ENCODE results near the gene RBM24.
"Not testable (repeated sequence)": the region's sequence is repeated elsewhere in the genome, so short reads cannot be mapped to it uniquely, and the experiment has no call there.

RBM24 gene

GRCh38 chr6:17292600-17293133 is 11.5 kb downstream of the RBM24 start:
- DNase-seq: no peak

- no peak for DNase-seq
Measured at GRCh38 chr6:17293395-17293794, 12.2 kb downstream of the RBM24 start.

GRCh38 chr6:17297271-17298080 is 16.3 kb downstream of the RBM24 start:
- DNase-seq: no peak

GRCh38 chr6:17298257-17298656 is 17.1 kb downstream of the RBM24 start:
- no peak for DNase-seq

GRCh38 chr6:17299222-17299621 is 18.1 kb downstream of the RBM24 start:
- DNase-seq: no peak

GRCh38 chr6:17299750-17300149 is 18.6 kb downstream of the RBM24 start:
- no peak for DNase-seq

- DNase-seq: no peak
Measured at GRCh38 chr6:17300637-17301036, 19.5 kb downstream of the RBM24 start.

GRCh38 chr6:17303444-17303843 is 22.3 kb downstream of the RBM24 start:
- DNase-seq: no peak

GRCh38 chr6:17305219-17306001 is 24.2 kb downstream of the RBM24 start:
- DNase-seq: no peak

GRCh38 chr6:17311595-17312311 is 30.6 kb downstream of the RBM24 start:
- DNase-seq: no peak

GRCh38 chr6:17313238-17313637 is 32.1 kb downstream of the RBM24 start:
- DNase-seq: not testable (repeated sequence)

- no peak for DNase-seq
Measured at GRCh38 chr6:17313971-17314370, 32.8 kb downstream of the RBM24 start.

GRCh38 chr6:17315262-17315661 is 34.1 kb downstream of the RBM24 start:
- DNase-seq: no peak

GRCh38 chr6:17318435-17319165 is 37.4 kb downstream of the RBM24 start:
- DNase-seq: no peak

- not testable (repeated sequence) for DNase-seq
Measured at GRCh38 chr6:17320266-17320665, 39.1 kb downstream of the RBM24 start.

- no peak for DNase-seq
Measured at GRCh38 chr6:17331238-17331637, 50.1 kb downstream of the RBM24 start.

- no peak for DNase-seq
Measured at GRCh38 chr6:17334265-17334664, 53.1 kb downstream of the RBM24 start.

- DNase-seq: no peak
Measured at GRCh38 chr6:17336425-17336824, 55.3 kb downstream of the RBM24 start.

GRCh38 chr6:17339308-17339670 is 58.1 kb downstream of the RBM24 start:
- no peak for DNase-seq

GRCh38 chr6:17341117-17341805 is 60.1 kb downstream of the RBM24 start:
- DNase-seq: no peak

GRCh38 chr6:17341891-17342290 is 60.7 kb downstream of the RBM24 start:
- DNase-seq: no peak

- DNase-seq: no peak
Measured at GRCh38 chr6:17343215-17343614, 62.1 kb downstream of the RBM24 start.
